ENCODE measurements around the gene RNU7-1. TPM values are rescaled to one million over a fixed set of nuclear protein-coding genes. Genes with fewer than 3 reads are reported as not detected.

Gene RNU7-1
- total RNA-seq, 1 donor from 2014 or later, result not detected

DNA sequence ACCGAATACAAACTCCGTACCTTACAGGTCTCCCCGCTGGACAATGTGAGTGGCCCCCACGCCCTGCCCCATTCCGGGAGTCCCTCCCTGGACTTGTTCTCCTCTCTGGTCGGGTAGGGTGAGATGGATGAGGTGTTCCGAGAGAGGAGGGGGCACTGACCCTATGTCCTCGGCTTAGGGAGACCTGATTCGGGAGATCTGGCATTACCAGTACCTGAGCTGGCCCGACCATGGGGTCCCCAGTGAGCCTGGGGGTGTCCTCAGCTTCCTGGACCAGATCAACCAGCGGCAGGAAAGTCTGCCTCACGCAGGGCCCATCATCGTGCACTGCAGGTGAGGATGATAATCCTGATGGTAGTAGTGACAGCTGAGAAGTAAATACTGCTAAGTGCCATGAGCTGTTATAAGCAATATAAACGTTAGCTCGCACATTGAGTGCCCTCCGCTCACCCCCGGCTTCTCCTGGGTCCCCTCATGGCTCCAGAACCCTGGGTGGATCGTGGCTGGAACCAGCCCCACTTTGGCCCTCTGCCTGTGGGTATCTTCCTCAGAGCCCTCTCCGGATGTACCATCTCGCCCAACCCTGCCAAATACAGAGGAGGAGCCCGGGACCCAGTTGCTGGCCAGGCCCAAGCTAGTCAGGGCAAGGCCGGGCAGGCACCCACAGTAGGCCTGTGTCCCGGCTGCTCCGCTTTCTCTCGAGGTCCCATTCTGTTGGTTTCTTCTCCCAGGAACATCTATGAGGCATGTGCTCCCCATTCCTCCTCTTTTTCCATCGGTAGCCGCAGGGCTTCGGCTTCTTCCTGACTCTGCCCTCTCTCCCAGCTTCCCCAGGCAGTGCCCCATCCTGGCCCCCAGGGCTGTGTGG is 14.4 kb downstream of the RNU7-1 start:
- peaks cover 9% of the 10 kb centered on the region for H3K36me3 Mint-ChIP-seq (ENCODE audit: insufficient read depth)
- DNase-seq (ENCODE audit: low spot score, unreplicated experiment), result no peak
- peaks cover 17% of the 10 kb centered on the region for H3K4me1 Mint-ChIP-seq (ENCODE audit: low read depth)
- H3K9me3 Mint-ChIP-seq (ENCODE audit: low read depth), result no peaks in the 10 kb centered on the region
- no peak overlapping the region for H3K4me3 Mint-ChIP-seq (ENCODE audit: low read depth)
- H3K27me3 Mint-ChIP-seq, result no peaks in the 10 kb centered on the region
- H3K27ac Mint-ChIP-seq, result no peak overlapping the region
- TF ChIP-seq, protein P1, sequence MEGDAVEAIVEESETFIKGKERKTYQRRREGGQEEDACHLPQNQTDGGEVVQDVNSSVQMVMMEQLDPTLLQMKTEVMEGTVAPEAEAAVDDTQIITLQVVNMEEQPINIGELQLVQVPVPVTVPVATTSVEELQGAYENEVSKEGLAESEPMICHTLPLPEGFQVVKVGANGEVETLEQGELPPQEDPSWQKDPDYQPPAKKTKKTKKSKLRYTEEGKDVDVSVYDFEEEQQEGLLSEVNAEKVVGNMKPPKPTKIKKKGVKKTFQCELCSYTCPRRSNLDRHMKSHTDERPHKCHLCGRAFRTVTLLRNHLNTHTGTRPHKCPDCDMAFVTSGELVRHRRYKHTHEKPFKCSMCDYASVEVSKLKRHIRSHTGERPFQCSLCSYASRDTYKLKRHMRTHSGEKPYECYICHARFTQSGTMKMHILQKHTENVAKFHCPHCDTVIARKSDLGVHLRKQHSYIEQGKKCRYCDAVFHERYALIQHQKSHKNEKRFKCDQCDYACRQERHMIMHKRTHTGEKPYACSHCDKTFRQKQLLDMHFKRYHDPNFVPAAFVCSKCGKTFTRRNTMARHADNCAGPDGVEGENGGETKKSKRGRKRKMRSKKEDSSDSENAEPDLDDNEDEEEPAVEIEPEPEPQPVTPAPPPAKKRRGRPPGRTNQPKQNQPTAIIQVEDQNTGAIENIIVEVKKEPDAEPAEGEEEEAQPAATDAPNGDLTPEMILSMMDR (IDR thresholded peaks at IDR 0.05; ENCODE audit: unreplicated experiment), result no peak

DNA sequence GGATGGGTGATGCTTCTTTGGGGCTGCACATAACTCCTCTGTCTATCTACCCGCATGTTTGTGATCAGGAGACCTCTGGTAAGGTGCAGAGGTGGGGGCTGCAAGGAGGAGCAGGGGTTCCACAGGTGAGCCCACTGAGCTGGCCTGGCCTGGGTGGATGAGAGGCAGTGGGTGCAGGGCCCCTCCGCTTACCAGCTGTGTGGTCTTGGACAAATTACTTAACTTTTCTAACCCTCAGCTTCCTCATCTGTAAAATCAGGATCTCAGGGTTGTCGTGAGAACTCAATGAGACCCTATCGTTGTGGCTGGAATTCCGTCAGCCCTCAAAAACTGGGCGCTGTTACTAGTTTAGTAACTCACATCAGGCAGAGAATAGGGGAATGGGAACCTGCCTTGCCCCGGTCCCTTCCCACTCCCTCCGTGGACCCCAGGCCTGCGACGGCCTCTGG is 15.0 kb downstream of the RNU7-1 start:
- Mint-ChIP-seq H3K27ac (no peak overlapping the region), H3K9me3 (ENCODE audit: low read depth) (no peaks in the 10 kb centered on the region), H3K4me1 (ENCODE audit: low read depth) (peaks cover 17% of the 10 kb centered on the region), H3K4me3 (ENCODE audit: low read depth) (no peak overlapping the region), H3K27me3 (no peaks in the 10 kb centered on the region), H3K36me3 (ENCODE audit: insufficient read depth) (peaks cover 9% of the 10 kb centered on the region)
- no peak for DNase-seq (ENCODE audit: low spot score, unreplicated experiment)
- TF ChIP-seq, protein P1 (IDR thresholded peaks at IDR 0.05; ENCODE audit: unreplicated experiment), result no peak

DNA sequence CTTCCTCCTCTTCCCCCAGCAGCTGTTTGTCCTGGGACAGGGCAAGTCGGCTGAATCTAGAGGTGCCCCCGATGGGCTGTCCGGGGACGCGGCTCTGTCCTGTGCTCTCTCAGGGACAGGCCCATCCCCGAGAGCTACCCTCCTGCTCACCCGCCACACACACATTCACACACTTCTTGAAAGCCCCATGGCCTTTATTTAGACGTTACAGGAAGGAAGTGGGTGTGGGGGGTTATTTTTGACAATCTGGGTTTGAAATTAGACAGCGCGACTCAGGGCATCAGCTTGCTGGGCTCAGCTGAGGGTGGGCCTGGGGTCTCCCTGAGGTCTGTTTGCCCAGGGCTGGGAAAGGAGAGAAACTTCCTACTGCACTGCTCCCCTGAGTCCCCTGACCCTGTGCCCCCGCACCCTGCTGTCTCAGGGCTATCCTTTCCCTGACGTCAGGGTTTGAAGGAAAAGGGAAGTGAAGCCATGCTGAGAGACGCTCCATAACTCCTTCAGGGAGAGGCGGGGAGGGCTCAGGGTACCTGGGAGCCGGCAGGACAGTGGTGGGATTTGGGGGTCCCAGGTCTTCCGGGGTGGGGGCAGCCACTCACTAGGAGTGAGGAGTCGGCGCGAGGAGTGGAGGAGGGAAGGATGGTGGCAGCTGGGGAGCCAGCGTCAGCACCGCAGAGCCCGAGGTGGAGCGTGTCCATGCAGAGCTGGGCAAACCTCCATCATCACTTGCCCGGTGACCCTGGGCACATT is 15.6 kb downstream of the RNU7-1 start:
- Mint-ChIP-seq H3K4me1 (ENCODE audit: low read depth) (peaks cover 20% of the 10 kb centered on the region), H3K27ac (no peak overlapping the region), H3K4me3 (ENCODE audit: low read depth) (no peak overlapping the region), H3K9me3 (ENCODE audit: low read depth) (no peaks in the 10 kb centered on the region), H3K36me3 (ENCODE audit: insufficient read depth) (peaks cover 10% of the 10 kb centered on the region), H3K27me3 (no peaks in the 10 kb centered on the region)
- TF ChIP-seq, protein P1 (IDR thresholded peaks at IDR 0.05; ENCODE audit: unreplicated experiment), result no peak
- no peak for DNase-seq (ENCODE audit: low spot score, unreplicated experiment)

DNA sequence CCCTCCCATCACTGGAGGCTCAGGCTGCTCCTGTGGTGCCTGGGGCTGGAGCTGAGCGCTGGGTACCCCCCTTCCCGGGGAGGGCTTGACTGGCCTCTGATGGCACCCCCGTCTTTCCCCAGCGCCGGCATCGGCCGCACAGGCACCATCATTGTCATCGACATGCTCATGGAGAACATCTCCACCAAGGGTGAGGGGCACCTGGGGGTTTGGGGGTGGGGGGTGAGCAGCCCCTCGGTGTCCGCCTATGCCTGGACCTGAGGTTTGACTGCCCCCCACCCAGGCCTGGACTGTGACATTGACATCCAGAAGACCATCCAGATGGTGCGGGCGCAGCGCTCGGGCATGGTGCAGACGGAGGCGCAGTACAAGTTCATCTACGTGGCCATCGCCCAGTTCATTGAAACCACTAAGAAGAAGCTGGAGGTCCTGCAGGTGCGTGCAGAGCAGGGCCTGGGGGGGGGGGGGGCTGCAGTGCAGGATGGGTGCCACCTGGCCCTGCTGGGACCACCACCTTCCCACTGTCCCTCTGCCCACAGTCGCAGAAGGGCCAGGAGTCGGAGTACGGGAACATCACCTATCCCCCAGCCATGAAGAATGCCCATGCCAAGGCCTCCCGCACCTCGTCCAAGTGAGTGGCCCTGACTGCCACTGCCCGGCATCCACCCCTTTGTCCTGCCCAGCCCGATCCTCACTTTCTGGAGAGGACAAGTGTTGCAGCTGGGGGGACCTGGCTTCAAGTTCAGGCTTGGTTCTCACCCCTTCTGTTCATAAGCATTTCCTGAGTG is 16.4 kb downstream of the RNU7-1 start:
- Mint-ChIP-seq H3K4me3 (ENCODE audit: low read depth) (no peak overlapping the region), H3K27me3 (no peaks in the 10 kb centered on the region), H3K9me3 (ENCODE audit: low read depth) (no peaks in the 10 kb centered on the region), H3K27ac (no peak overlapping the region), H3K36me3 (ENCODE audit: insufficient read depth) (peaks cover 13% of the 10 kb centered on the region), H3K4me1 (ENCODE audit: low read depth) (peaks cover 28% of the 10 kb centered on the region)
- DNase-seq (ENCODE audit: low spot score, unreplicated experiment), result no peak
- TF ChIP-seq, protein P1 (IDR thresholded peaks at IDR 0.05; ENCODE audit: unreplicated experiment), result no peak

All from progenitor cell of endocrine pancreas (in vitro differentiated cells).